Small intestine (tissue), 16 donors: Measurements from ENCODE around the gene KRTAP6-3. TPM values are rescaled to one million over a fixed set of nuclear protein-coding genes. Genes with fewer than 3 reads are reported as not detected.

Experiments used
- DNase-seq, 2 donors: peaks; one replicate each; pipeline versions ENCODE4 v3.0.0 to v3.0.0-alpha.2; 2013
- FAIRE-seq: peaks from 2 replicates; lab custom pipeline; 2012; peaks lifted over from hg19 to GRCh38; lab: Jason Lieb, UNC
- H3K27ac ChIP-seq, 3 donors: one replicate each; pipeline ENCODE4 v1.5.1; 2013; ENCODE audit warnings: low read length in 2 of 3, mild to moderate bottlenecking in 2 of 3, control low read depth in 1 of 3, inconsistent platforms in 1 of 3, low read depth in 1 of 3, moderate library complexity in 1 of 3
- H3K27me3 ChIP-seq, 3 donors: one replicate each; pipeline ENCODE4 v1.6.1; 2013; ENCODE audit warnings: low read length in 3 of 3, inconsistent platforms in 1 of 3; ENCODE audit not compliant: control insufficient read depth in 3 of 3, insufficient read depth in 3 of 3
- H3K36me3 ChIP-seq, 3 donors: one replicate each; pipeline ENCODE4 v1.6.1; 2013; ENCODE audit warnings: low read length in 3 of 3, inconsistent platforms in 1 of 3, low read depth in 1 of 3, mild to moderate bottlenecking in 1 of 3, moderate library complexity in 1 of 3; ENCODE audit not compliant: control insufficient read depth in 3 of 3, insufficient read depth in 2 of 3
- H3K4me1 ChIP-seq, 3 donors: one replicate each; pipeline ENCODE4 v1.6.1; 2013; ENCODE audit warnings: low read length in 2 of 3, inconsistent platforms in 1 of 3, low read depth in 1 of 3, mild to moderate bottlenecking in 1 of 3, moderate library complexity in 1 of 3; ENCODE audit not compliant: control insufficient read depth in 3 of 3, insufficient read depth in 2 of 3
- H3K4me3 ChIP-seq, 3 donors: one replicate each; pipeline ENCODE4 v1.5.1; 2013; ENCODE audit warnings: low read length in 3 of 3, control low read depth in 1 of 3, inconsistent platforms in 1 of 3, low read depth in 1 of 3, mild to moderate bottlenecking in 1 of 3, moderate library complexity in 1 of 3
- H3K9me3 ChIP-seq, 2 donors: one replicate each; pipeline ENCODE4 v1.6.1; 2013; ENCODE audit warnings: low read depth in 1 of 2, low read length in 1 of 2; ENCODE audit not compliant: control insufficient read depth in 2 of 2, insufficient read depth in 1 of 2
- WGBS, 3 donors: extraction: QIAGEN DNeasy Blood & Tissue Kit; methylation state at CpG; one replicate each; pipeline ENCODE4 v1.1.7; 2013; 5-methylcytosine and 5-hydroxymethylcytosine counted together
- long read RNA-seq, 10 donors: transcript quantifications; one replicate each; lab custom pipeline, GENCODE V29; 2026
- polyA plus RNA-seq, 4 donors: library from polyadenylated mRNA; stranded (reverse) in 3 of 4; unstranded in 1 of 4; fragments of 200-250 nt in 3 of 4; fragments of 120-200 nt in 1 of 4; gene quantifications; one replicate each; pipeline versions ENCODE4 v1.2.1 to v1.2.3, GENCODE V29; 2013
- donor health status: healthy with polysubstance abuse.
- donor health status: control.
- donor health status: control.
- donor health status: Bipolar disorder and iron deficiency.
- donor health status: healthy.

KRTAP6-3 gene, protein sequence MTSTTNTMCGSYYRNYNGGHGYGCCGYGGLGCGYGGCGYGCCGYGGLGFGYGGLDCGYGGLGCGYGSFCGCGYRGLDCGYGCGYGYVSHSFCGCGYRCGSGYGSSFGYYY
- polyA plus RNA-seq = not detected
- long read RNA-seq, donor 1 = 0 reads
- long read RNA-seq, donor 2 = 0 reads
- long read RNA-seq, donor 3 = 0 reads
- long read RNA-seq, donor 4 = 0 reads
- long read RNA-seq, donor 5 = 0 reads
- long read RNA-seq, donor 6 = 0 reads
- long read RNA-seq, donor 7 = 0 reads
- long read RNA-seq, donor 8 = 0 reads
- long read RNA-seq, donor 9 = 0 reads
- long read RNA-seq, donor 10 = 0 reads

DNA sequence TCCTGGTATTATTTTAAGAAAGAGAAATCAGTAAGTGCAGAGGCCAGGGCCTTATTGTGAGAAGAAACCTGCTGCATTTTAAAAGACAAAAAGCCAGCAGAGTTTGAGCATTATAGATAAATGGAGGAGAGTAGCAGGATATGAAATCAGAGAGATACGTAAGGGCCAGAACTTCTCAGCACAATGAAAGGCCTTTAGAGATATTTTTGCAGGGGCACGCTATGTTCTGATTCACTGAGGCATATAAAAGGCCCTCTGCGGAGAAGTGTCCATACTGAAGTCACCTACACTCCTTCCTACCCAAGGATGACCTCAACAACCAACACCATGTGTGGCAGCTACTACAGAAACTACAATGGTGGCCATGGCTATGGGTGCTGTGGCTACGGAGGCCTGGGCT lies at the start of gene KRTAP6-3:
Gene KRTAP6-3, plus strand, starts transcription at position 301 of the 400 bp plus-strand sequence. Its CDS starts 6 bp downstream, at position 307.
- Histone ChIP-seq H3K36me3 (no peaks in the 10 kb centered on the region), H3K27ac (no peak within 1 kb of the TSS), H3K4me3 (no peak within 1 kb of the TSS), H3K9me3 (peaks cover 0 to 2% of the 10 kb centered on the region in 2 donors), H3K4me1 (no peaks in the 10 kb centered on the region), H3K27me3 (no peaks in the 10 kb centered on the region)
- 91 to 97% (median 92%) methylated on average over 4 of the region's 4 CpGs for WGBS, 3 donors
- DNase-seq (no peak), FAIRE-seq (no peak)

GRCh38 chr21:30552782-30553181 lies 39.5 kb upstream of the KRTAP6-3 start:
- no peak for DNase-seq
- FAIRE-seq = no peak
- peaks cover 0 to 2% of the 10 kb centered on the region in 2 donors for H3K9me3 ChIP-seq
- no peak overlapping the region for H3K4me3 ChIP-seq
- H3K36me3 ChIP-seq = no peaks in the 10 kb centered on the region
- H3K27ac ChIP-seq = no peak overlapping the region
- no peaks in the 10 kb centered on the region for H3K27me3 ChIP-seq
- WGBS, 3 donors = 19 to 65% (median 39%) methylated on average over 1 of the region's 1 CpG
- no peaks in the 10 kb centered on the region for H3K4me1 ChIP-seq

DNA sequence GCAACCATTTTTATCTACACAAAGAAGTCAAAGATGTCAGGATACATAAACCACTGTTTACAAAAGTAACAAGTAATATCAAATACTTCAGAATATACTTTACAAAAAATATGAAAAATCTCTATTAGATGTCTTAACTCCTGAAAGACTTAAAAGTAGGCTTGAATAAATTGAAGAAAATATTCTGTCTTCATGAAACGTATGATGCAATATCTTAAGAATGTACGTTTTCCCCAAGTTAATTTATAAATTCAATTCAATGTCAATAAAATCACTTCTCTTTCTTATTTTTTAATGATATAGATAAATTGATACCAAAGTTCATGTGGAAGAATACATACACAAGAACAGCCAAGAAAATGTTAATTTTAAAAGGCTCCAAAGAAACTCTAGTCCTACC lies 37.1 kb upstream of the KRTAP6-3 start:
- Histone ChIP-seq H3K4me1 (no peaks in the 10 kb centered on the region), H3K9me3 (peaks cover 0 to 2% of the 10 kb centered on the region in 2 donors), H3K27me3 (no peaks in the 10 kb centered on the region), H3K36me3 (no peaks in the 10 kb centered on the region), H3K27ac (no peak overlapping the region), H3K4me3 (no peak overlapping the region)
- DNase-seq (no peak), FAIRE-seq (no peak)
- WGBS, 3 donors = 65 to 88% (median 74%) methylated on average over 2 of the region's 2 CpGs

GRCh38 chr21:30561264-30561895 lies 30.9 kb upstream of the KRTAP6-3 start, which contains the start of gene KRTAP19-7:
Gene KRTAP19-7 (minus strand): TSS chr21:30561314. CDS start chr21:30561289, 25 bp downstream.
- H3K27me3 ChIP-seq = no peaks in the 10 kb centered on the region
- H3K36me3 ChIP-seq = no peaks in the 10 kb centered on the region
- no peak within 1 kb of the TSS for H3K4me3 ChIP-seq
- no peaks in the 10 kb centered on the region for H3K9me3 ChIP-seq
- 58 to 63% (median 60%) methylated on average over 2 of the region's 2 CpGs for WGBS, 3 donors
- FAIRE-seq (no peak), DNase-seq (no peak)
- H3K27ac ChIP-seq = no peak within 1 kb of the TSS
- H3K4me1 ChIP-seq = no peaks in the 10 kb centered on the region

DNA sequence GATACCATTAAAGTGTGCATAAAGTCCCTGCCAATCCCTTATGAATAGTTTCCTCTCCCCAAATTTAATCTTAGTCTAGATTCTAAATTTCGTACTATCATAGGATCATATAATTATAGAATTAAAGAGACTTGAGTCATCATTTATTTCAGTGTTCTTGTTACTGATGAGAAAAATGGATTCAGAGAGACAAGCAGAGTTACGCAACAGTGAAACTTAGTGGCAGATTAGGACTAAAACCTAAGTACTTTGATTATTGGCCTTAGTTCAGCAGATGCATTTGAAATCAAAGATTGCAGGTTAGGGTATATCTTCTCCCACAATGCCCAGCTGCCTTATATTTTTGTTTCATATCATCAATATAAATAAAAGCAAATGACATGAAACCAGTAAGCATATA lies 30.3 kb upstream of the KRTAP6-3 start:
- 85 to 88% (median 86%) methylated on average over 2 of the region's 2 CpGs for WGBS, 3 donors
- H3K27me3 ChIP-seq = no peaks in the 10 kb centered on the region
- no peak for FAIRE-seq

GRCh38 chr21:30563072-30563471 lies 29.2 kb upstream of the KRTAP6-3 start:
- WGBS, 3 donors = 56 to 77% (median 62%) methylated on average over 6 of the region's 6 CpGs
- Histone ChIP-seq H3K27me3 (no peaks in the 10 kb centered on the region), H3K9me3 (no peaks in the 10 kb centered on the region), H3K4me3 (no peak overlapping the region), H3K4me1 (no peaks in the 10 kb centered on the region), H3K36me3 (no peaks in the 10 kb centered on the region), H3K27ac (no peak overlapping the region)
- DNase-seq (no peak), FAIRE-seq (no peak)

More for the DNA sequence above, 30.3 kb upstream of the KRTAP6-3 start:
- Histone ChIP-seq H3K4me1 (no peaks in the 10 kb centered on the region), H3K36me3 (no peaks in the 10 kb centered on the region), H3K27ac (no peak overlapping the region), H3K9me3 (no peaks in the 10 kb centered on the region), H3K4me3 (no peak overlapping the region)
- DNase-seq = no peak

- Histone ChIP-seq H3K27me3 (no peaks in the 10 kb centered on the region), H3K9me3 (no peaks in the 10 kb centered on the region), H3K4me3 (no peak overlapping the region), H3K36me3 (no peaks in the 10 kb centered on the region), H3K27ac (no peak overlapping the region), H3K4me1 (no peaks in the 10 kb centered on the region)
- DNase-seq (no peak), FAIRE-seq (no peak)
- 79 to 86% (median 81%) methylated on average over 2 of the region's 2 CpGs for WGBS, 3 donors
These were observed 28.6 kb upstream of the KRTAP6-3 start for GRCh38 chr21:30563630-30564029.

GRCh38 chr21:30567617-30568016 lies 24.6 kb upstream of the KRTAP6-3 start:
- Histone ChIP-seq H3K9me3 (no peaks in the 10 kb centered on the region), H3K27me3 (no peaks in the 10 kb centered on the region), H3K4me1 (no peaks in the 10 kb centered on the region), H3K36me3 (no peaks in the 10 kb centered on the region), H3K27ac (no peak overlapping the region), H3K4me3 (no peak overlapping the region)
- FAIRE-seq (no peak), DNase-seq (no peak)
